GM19351 (cell line): ENCODE measurements around the gene ARSD.

Source experiments
- ATAC-seq: cut with Tn5 transposase; IDR thresholded peaks from one replicate; pipeline ENCODE4 v1.9.1; 2021; ENCODE audit warnings: mild to moderate bottlenecking, moderate library complexity; ENCODE audit not compliant: unreplicated experiment

The ARSD gene

DNA sequence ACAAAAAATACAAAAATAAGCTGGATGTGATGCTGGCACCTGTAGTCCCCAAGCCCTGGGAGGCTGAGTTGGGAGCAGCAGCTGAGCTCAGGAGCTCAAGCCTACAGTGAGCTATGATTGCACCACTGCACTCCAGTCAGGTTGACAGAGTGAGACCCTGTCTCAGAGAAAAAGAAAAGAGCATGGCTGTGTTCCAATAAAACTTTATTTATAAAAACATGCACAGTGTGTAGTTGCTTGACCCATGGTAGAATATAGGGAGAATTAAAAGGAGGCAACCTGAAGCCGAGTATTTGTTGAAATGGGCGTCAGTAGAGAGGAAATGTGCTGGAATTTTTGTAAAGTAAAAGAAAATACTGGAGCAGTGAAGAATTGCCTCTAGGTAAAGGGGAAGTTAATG, 73.4 kb downstream of the ARSD start:
- ATAC-seq, result no peak

DNA sequence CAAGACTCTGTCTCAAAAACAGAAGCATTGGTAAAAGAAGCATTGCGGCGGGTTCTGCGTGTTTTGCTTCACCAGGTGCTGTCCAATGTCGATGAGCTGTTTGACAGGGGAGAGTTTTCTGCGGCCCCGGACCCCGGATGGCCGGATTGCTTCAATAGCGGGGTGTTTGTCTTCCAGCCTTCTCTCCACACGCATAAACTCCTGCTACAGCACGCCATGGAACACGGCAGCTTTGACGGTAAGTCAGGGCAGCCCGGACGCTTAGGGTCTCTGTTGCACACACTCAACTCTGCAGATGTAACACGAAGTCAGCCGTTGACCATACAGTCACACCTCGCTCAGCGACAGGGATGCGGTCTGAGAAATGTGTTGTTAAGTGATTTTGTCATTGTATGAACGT, 74.2 kb downstream of the ARSD start:
- ATAC-seq, result no peak
